HG03280 (cell line): ENCODE results near the gene NTM.
"Not testable (repeated sequence)": the region's sequence is repeated elsewhere in the genome, so short reads cannot be mapped to it uniquely, and the experiment has no call there.

Source experiments
- ATAC-seq: cut with Tn5 transposase; IDR thresholded peaks from one replicate; pipeline ENCODE4 v1.9.1; 2021; ENCODE audit warnings: mild to moderate bottlenecking, moderate library complexity; ENCODE audit not compliant: unreplicated experiment

Gene NTM

GRCh38 chr11:131488238-131488637, 117.8 kb downstream of the NTM start:
- ATAC-seq: no peak

GRCh38 chr11:131491503-131491902, 121.1 kb downstream of the NTM start:
- ATAC-seq: no peak

GRCh38 chr11:131495423-131495822, 125.0 kb downstream of the NTM start:
- ATAC-seq: no peak

GRCh38 chr11:131497686-131498085, 127.3 kb downstream of the NTM start:
- ATAC-seq: not testable (repeated sequence)

- no peak for ATAC-seq
Observed at GRCh38 chr11:131498631-131499160, 128.3 kb downstream of the NTM start.

- no peak for ATAC-seq
Observed at GRCh38 chr11:131499199-131499598, 128.8 kb downstream of the NTM start.

GRCh38 chr11:131503017-131503416, 132.6 kb downstream of the NTM start:
- ATAC-seq: no peak

- ATAC-seq: no peak
Observed at GRCh38 chr11:131504199-131504949, 134.0 kb downstream of the NTM start.

GRCh38 chr11:131506348-131506747, 135.9 kb downstream of the NTM start:
- no peak for ATAC-seq

GRCh38 chr11:131510662-131511061, 140.2 kb downstream of the NTM start:
- no peak for ATAC-seq

GRCh38 chr11:131511794-131512193, 141.4 kb downstream of the NTM start:
- peak; percentile 63 for ATAC-seq

GRCh38 chr11:131512228-131512627, 141.8 kb downstream of the NTM start:
- ATAC-seq: no peak

- ATAC-seq: no peak
Observed at GRCh38 chr11:131514062-131514461, 143.6 kb downstream of the NTM start.

- ATAC-seq: no peak
Observed at GRCh38 chr11:131518305-131518838, 148.0 kb downstream of the NTM start.

- no peak for ATAC-seq
Observed at GRCh38 chr11:131522851-131523250, 152.4 kb downstream of the NTM start.

GRCh38 chr11:131530407-131530806, 160.0 kb downstream of the NTM start:
- ATAC-seq: no peak

- ATAC-seq: no peak
Observed at GRCh38 chr11:131533149-131533548, 162.7 kb downstream of the NTM start.

- ATAC-seq: no peak
Observed at GRCh38 chr11:131533998-131534397, 163.6 kb downstream of the NTM start.

GRCh38 chr11:131534611-131535010, 164.2 kb downstream of the NTM start:
- ATAC-seq: no peak

- no peak for ATAC-seq
Observed at GRCh38 chr11:131536159-131536558, 165.7 kb downstream of the NTM start.

- ATAC-seq: no peak
Observed at GRCh38 chr11:131537196-131537595, 166.8 kb downstream of the NTM start.

GRCh38 chr11:131537748-131538147, 167.3 kb downstream of the NTM start:
- no peak for ATAC-seq
